GM12864 (cell line): ENCODE data around the gene OR6A2.
A peak's percentile ranks its signal among the peaks of the same experiment; 100 is the strongest.
"Not testable (repeated sequence)": the region's sequence is repeated elsewhere in the genome, so short reads cannot be mapped to it uniquely, and the experiment has no call there.

Experiments
- DNase-seq: peaks from one replicate; pipeline ENCODE4 v3.0.0-alpha.2; 2011; ENCODE audit warnings: low read depth
- H3K4me3 ChIP-seq: 2 replicates; pipeline ENCODE4 v1.5.1; 2011; ENCODE audit warnings: mild to moderate bottlenecking, low read depth, low read length, control low read depth
- CTCF ChIP-seq: IDR thresholded peaks from 2 replicates; pipeline ENCODE4 v1.5.1; 2011; ENCODE audit warnings: low read depth, mild to moderate bottlenecking, moderate library complexity, low read length, control low read depth, inconsistent platforms; ENCODE audit errors: missing control alignments

OR6A2 gene

DNA sequence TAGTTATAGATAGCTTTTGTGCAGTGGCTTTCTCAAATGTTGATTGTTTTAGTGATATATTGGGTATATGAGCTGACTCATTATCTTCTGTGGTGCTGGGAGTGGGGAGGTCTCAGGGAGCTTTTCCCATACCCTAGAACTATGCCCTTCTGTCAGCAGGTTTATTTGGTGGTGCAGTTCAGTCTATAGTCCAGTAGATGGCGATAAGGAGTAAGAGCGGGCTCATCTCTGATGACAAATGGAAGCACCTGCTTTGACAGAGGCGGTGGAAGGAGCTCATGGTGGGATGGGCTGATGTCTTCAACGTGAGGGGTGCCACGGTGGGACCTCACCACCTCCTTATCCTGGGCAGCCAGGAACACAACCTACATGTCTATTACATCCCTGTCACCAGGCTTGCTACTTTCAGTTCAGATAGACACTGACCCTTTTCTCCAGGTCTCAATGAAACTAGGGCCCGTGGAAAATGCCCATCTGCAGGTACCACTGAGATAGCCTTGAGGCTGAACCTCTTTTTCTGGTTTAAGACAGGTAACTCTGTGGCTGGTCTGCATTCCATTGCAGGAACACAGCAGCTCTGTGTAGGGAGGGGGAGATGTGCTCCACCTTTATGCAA lies 13.0 kb upstream of the OR6A2 start:
- TF ChIP-seq CTCF: peak; percentile 97
- DNase-seq: peak; percentile 15
- no peak overlapping the region for H3K4me3 ChIP-seq

DNA sequence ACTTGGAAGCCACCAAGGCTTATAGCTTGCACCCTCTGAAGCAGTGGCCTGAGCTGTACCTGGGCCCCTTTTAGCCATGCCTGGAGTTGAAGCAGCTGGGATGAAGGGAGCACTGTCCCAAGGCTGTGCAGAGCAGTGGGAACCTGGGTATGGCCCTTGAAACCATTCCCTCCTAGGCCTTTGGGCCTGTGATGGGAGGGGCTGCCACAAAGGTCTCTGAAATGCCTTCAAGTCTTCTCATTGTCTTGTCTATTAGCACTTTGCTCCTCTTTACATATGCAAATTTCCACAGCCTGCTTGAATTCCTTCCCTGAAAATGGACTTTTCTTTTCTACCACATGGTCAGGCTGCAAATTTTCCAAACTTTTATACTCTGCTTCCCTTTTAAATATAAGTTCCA lies 1.6 kb upstream of the OR6A2 start:
- DNase-seq, H3K4me3 ChIP-seq: not testable (repeated sequence)

DNA sequence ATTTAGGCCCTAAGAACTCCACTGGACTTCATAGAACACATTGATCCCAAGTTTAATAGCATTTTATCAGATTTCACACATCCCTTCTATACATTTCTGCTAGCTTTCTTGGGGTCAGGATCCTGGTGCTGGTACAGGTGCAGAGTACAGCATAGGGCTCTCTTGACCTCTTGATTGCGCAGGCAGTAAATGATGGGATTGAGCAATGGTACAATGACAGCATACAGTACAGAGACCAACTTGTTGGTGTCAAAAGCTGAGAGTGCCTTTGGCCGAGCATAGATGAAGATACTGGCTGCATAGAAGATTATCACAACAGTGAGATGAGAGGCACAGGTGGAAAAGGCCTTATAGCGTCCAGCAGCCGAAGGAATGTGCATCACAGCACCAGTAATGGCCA lies 4.8 kb downstream of the OR6A2 start:
- no peak for DNase-seq
- no peak for TF ChIP-seq CTCF
- H3K4me3 ChIP-seq: no peak overlapping the region

GRCh38 chr11:6790546-6790945 lies 8.9 kb downstream of the OR6A2 start:
- H3K4me3 ChIP-seq: no peak overlapping the region
- no peak for TF ChIP-seq CTCF
- DNase-seq: no peak

DNA sequence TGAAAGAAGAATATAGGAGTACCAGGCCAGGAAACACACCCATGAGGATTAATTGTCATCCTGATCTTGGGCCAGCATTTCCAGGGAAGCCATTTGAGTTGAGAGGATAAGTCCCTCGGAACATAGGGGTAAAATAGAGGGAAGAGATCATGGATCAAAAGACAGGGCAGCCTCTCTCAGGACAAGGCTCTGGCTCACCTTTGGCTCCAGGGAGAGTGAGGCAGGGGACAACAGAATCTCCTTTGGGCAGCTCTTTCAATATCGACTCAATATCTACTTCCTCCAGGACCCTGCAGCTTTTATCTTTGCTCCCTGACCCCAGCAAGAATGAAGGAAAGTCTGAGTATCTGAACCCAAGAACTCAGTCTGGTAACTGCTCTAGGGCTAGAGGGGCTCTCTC lies 16.8 kb downstream of the OR6A2 start, which contains the start of gene OR2AG1:
Gene OR2AG1, plus strand, starts transcription at position 301 of the 400 bp plus-strand sequence. CDS start 2,018 bp downstream, outside the sequence.
- no peak within 1 kb of the TSS for H3K4me3 ChIP-seq
- DNase-seq: no peak
- no peak for TF ChIP-seq CTCF

DNA sequence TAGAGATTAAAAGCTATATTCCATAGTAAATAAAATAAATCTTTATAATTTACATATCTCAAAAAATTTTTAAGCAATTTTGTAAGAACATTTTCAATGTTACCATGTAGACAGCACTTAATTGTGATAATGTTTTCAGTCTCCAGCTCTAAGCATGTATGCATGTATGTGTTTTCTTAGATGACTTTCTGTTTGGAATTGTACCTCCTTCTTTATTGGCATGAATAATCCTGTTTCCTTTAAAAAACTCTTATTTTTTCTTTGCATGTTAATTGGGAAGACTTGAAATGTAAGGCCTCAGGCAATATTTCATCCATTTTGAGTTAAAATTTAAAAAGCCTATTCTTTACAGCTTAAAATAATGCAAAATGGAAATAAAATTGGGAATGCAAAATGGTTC lies 18.7 kb downstream of the OR6A2 start:
- no peak for TF ChIP-seq CTCF
- no peak for DNase-seq
- H3K4me3 ChIP-seq: no peak overlapping the region

- no peak for DNase-seq
- TF ChIP-seq CTCF: no peak
- no peak overlapping the region for H3K4me3 ChIP-seq
Observed at GRCh38 chr11:6778518-6778917, 21.0 kb downstream of the OR6A2 start.
